Neural cell (in vitro differentiated cells): ENCODE data around the gene KLHL22. TPM values are rescaled to one million over a fixed set of nuclear protein-coding genes. Genes with fewer than 3 reads are reported as not detected.
A peak's percentile ranks its signal among the peaks of the same experiment; 100 is the strongest.

Experiments used
- H2AFZ ChIP-seq: fragments of 200-600, 300-800 bp; sonication (generic), shearing (Covaris generic); 2 replicates; pipeline ENCODE4 v1.6.0; 2014; ENCODE audit warnings: low read depth, mild to moderate bottlenecking, antibody characterized with exemption, low read length, moderate library complexity
- H3F3A ChIP-seq: fragments of 200-600 bp; shearing (Covaris generic); 2 replicates; pipeline ENCODE4 v1.6.1; 2016; ENCODE audit warnings: mild to moderate bottlenecking, moderate library complexity, mixed read lengths, antibody characterized with exemption, low read length; ENCODE audit not compliant: insufficient read depth, poor library complexity, severe bottlenecking
- H3K27ac ChIP-seq: fragments of 200-600, 300-800 bp; sonication (generic), shearing (Covaris generic); 2 replicates; pipeline ENCODE4 v1.5.1; 2014; ENCODE audit warnings: mild to moderate bottlenecking, low read length, moderate library complexity
- H3K27me3 ChIP-seq: fragments of 300-800, 200-600 bp; sonication (generic), shearing (Covaris generic); 2 replicates; pipeline ENCODE4 v1.6.0; 2014; ENCODE audit warnings: mild to moderate bottlenecking, low read depth, low read length, moderate library complexity; ENCODE audit not compliant: insufficient read depth
- H3K36me3 ChIP-seq: fragments of 300-800, 200-600 bp; sonication (generic), shearing (Covaris generic); 2 replicates; pipeline ENCODE4 v1.5.1; 2014; ENCODE audit warnings: mild to moderate bottlenecking, antibody characterized with exemption, low read length, moderate library complexity; ENCODE audit not compliant: insufficient read depth
- H3K4me2 ChIP-seq: fragments of 300-800, 200-600 bp; sonication (generic), shearing (Covaris generic); 2 replicates; pipeline ENCODE4 v1.6.0; 2014; ENCODE audit warnings: mild to moderate bottlenecking, low read length
- H3K4me3 ChIP-seq: fragments of 300-800, 200-600 bp; sonication (generic), shearing (Covaris generic); 2 replicates; pipeline ENCODE4 v1.5.1; 2014; ENCODE audit warnings: mild to moderate bottlenecking, low read length, moderate library complexity
- H3K79me2 ChIP-seq: fragments of 200-600 bp; shearing (Covaris generic); replicated peaks from 2 replicates; pipeline ENCODE4 v1.6.0; 2014; ENCODE audit warnings: mild to moderate bottlenecking, low read length, moderate library complexity; ENCODE audit not compliant: insufficient read depth
- H3K9ac ChIP-seq: fragments of 300-800, 200-600 bp; sonication (generic), shearing (Covaris generic); 2 replicates; pipeline ENCODE4 v1.6.1; 2016; ENCODE audit warnings: mild to moderate bottlenecking, low read length, mixed read lengths
- H3K9me2 ChIP-seq: fragments of 200-600 bp; shearing (Covaris generic); 2 replicates; pipeline ENCODE4 v1.6.1; 2016; ENCODE audit warnings: mild to moderate bottlenecking, low read length, mixed read lengths; ENCODE audit not compliant: insufficient read depth
- H3K9me3 ChIP-seq: fragments of 200-600, 300-800 bp; sonication (generic), shearing (Covaris generic); 2 replicates; pipeline ENCODE4 v1.6.1; 2016; ENCODE audit warnings: mild to moderate bottlenecking, mixed run types, low read length, moderate library complexity, mixed read lengths
- H4K20me1 ChIP-seq: fragments of 200-600 bp; shearing (Covaris generic); 2 replicates; pipeline ENCODE4 v1.6.1; 2016; ENCODE audit warnings: mild to moderate bottlenecking, mixed run types; ENCODE audit not compliant: insufficient read depth
- CTCF ChIP-seq: fragments of 450-650 bp; IDR thresholded peaks from 2 replicates; pipeline ENCODE4 v1.5.1; 2014; ENCODE audit warnings: antibody characterized with exemption, mild to moderate bottlenecking, moderate library complexity; ENCODE audit not compliant: poor library complexity, severe bottlenecking
- EP300 ChIP-seq: fragments of 450-650 bp; conservative IDR thresholded peaks from 2 replicates; pipeline ENCODE4 v1.6.1; 2014; ENCODE audit warnings: antibody characterized with exemption, mild to moderate bottlenecking, moderate library complexity; ENCODE audit not compliant: poor library complexity, severe bottlenecking
- EZH2 ChIP-seq: fragments of 200-600, 300-800 bp; shearing (Covaris generic), sonication (generic); IDR thresholded peaks from 2 replicates; pipeline ENCODE4 v1.6.1; 2014; ENCODE audit warnings: antibody characterized with exemption, low read length, borderline replicate concordance, mild to moderate bottlenecking; ENCODE audit not compliant: insufficient read depth, poor library complexity, severe bottlenecking
- MXI1 ChIP-seq: fragments of 450-650 bp; conservative IDR thresholded peaks from 2 replicates; pipeline ENCODE4 v1.6.1; 2014; ENCODE audit warnings: antibody characterized with exemption, mild to moderate bottlenecking; ENCODE audit not compliant: poor library complexity, severe bottlenecking
- POLR2AphosphoS5 ChIP-seq: IDR thresholded peaks from 2 replicates; pipeline ENCODE4 v1.6.1; 2012
- RAD21 ChIP-seq: fragments of 450-650 bp; conservative IDR thresholded peaks from 2 replicates; pipeline ENCODE4 v1.6.1; 2014; ENCODE audit warnings: antibody characterized with exemption, mild to moderate bottlenecking, moderate library complexity
- SMC3 ChIP-seq: fragments of 450-650 bp; conservative IDR thresholded peaks from 2 replicates; pipeline ENCODE4 v1.6.1; 2014; ENCODE audit warnings: antibody characterized with exemption, mild to moderate bottlenecking, moderate library complexity; ENCODE audit not compliant: poor library complexity
- TAF1 ChIP-seq: IDR thresholded peaks from 2 replicates; pipeline ENCODE4 v1.6.1; 2012; ENCODE audit warnings: low read depth
- polyA plus RNA-seq: library from polyadenylated mRNA; depleted of rRNA; stranded (reverse); fragments of >200 nt; gene quantifications from 2 replicates; pipeline ENCODE4 v1.2.3, GENCODE V29; 2014
- TF ChIP-seq, protein P1 (sequence below): IDR thresholded peaks from 2 replicates; pipeline ENCODE4 v1.6.1; 2012; ENCODE audit warnings: borderline replicate concordance

Gene KLHL22
- polyA plus RNA-seq, 1 donor from 2014 or later: 59.5 TPM

DNA sequence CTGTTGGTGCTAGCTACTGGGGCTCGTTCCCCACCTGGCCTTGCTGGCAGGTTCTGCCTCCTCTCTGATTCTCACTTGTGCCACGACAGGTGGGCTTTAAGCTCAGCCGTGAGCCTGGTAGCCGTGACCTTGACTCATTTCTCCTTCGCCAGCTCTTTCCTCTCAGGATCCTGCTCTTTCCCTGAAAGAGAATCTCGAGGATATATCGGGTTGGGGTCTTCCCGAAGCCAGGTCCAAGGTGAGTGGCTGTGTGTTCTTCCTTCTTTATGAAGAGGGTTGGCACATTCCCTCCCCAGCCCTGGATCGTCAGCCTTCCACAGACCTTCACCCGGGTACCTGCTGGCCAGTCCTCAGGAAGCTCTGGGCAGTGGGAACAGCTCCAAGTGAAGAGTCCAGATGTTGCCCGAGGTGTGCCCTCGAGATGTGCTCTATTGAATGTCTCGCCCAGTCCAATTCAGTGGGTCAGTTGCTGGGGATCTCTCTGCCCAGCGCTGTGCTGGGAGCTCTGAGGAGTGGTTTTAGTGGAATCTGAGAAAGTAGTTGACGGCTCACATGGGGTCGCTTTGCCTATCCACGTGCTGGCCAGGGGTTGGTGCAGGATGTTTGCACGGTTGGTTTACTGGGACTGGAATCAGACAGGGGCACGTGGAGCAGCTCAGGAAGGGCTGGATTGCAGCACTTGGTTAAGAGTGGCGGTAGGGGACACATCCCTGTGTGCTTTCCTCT, 100.3 kb downstream of the KLHL22 start:
- peak overlapping the region; percentile 99 for H3K9ac ChIP-seq
- no peak overlapping the region for H3K27ac ChIP-seq
- no peaks in the 10 kb centered on the region for H3K9me2 ChIP-seq
- H3K9me3 ChIP-seq: no peaks in the 10 kb centered on the region
- peaks cover 3% of the 10 kb centered on the region for H4K20me1 ChIP-seq
- no peaks in the 10 kb centered on the region for H3K27me3 ChIP-seq
- no peaks in the 10 kb centered on the region for H3K36me3 ChIP-seq
- peaks cover 44% of the 10 kb centered on the region for H3K79me2 ChIP-seq
- peak overlapping the region; percentile 63 for H3K4me2 ChIP-seq
- no peak overlapping the region for H2AFZ ChIP-seq
- peak overlapping the region; percentile 100 for H3K4me3 ChIP-seq
- peaks cover 3% of the 10 kb centered on the region for H3F3A ChIP-seq
- no peak for TF ChIP-seq CTCF
- no peak for TF ChIP-seq RAD21
- TF ChIP-seq, protein P1, sequence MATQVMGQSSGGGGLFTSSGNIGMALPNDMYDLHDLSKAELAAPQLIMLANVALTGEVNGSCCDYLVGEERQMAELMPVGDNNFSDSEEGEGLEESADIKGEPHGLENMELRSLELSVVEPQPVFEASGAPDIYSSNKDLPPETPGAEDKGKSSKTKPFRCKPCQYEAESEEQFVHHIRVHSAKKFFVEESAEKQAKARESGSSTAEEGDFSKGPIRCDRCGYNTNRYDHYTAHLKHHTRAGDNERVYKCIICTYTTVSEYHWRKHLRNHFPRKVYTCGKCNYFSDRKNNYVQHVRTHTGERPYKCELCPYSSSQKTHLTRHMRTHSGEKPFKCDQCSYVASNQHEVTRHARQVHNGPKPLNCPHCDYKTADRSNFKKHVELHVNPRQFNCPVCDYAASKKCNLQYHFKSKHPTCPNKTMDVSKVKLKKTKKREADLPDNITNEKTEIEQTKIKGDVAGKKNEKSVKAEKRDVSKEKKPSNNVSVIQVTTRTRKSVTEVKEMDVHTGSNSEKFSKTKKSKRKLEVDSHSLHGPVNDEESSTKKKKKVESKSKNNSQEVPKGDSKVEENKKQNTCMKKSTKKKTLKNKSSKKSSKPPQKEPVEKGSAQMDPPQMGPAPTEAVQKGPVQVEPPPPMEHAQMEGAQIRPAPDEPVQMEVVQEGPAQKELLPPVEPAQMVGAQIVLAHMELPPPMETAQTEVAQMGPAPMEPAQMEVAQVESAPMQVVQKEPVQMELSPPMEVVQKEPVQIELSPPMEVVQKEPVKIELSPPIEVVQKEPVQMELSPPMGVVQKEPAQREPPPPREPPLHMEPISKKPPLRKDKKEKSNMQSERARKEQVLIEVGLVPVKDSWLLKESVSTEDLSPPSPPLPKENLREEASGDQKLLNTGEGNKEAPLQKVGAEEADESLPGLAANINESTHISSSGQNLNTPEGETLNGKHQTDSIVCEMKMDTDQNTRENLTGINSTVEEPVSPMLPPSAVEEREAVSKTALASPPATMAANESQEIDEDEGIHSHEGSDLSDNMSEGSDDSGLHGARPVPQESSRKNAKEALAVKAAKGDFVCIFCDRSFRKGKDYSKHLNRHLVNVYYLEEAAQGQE: no peak
- no peak for TF ChIP-seq POLR2AphosphoS5
- TF ChIP-seq MXI1: no peak
- TF ChIP-seq EZH2: no peak
- TF ChIP-seq EP300: no peak
- TF ChIP-seq SMC3: no peak
- TF ChIP-seq TAF1: no peak

DNA sequence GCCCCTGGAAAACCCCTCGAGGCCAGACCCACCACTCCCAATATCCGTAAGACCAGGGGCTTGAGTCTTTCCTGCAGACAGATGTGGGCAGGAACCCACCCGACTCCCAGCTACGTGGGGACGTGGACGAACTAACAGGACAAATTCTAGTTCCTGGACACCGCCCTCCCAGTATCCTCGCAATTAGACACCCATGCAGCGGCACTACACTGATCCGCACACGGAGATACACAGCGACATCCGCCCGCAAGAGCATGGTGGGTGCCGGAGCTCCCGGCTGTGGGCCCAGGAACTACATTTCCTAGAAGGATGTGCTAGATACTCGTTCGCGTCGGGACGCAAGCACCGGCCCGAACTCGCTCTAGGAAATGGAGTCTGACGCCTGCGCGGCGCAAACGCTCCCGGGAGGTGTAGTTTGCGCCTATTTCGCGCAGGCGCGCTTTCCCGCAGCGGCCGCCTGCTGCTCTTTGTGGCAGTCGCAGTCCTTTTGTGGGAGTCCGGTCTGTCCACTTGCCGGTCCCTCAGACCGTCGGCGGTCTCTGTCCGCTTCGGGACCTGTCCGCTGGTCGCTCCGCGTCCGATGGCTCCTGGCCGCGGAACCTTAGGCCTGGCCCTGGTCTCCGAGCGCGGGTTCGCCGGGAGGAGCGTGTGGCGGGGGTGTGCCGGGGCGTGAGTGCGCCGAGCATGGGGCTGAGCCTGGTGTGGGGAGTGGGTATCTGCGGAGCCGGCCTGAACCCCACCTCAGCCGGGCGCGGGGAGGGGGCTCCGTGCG, 101.7 kb downstream of the KLHL22 start, which contains the start of gene ZNF74:
Gene ZNF74 (plus strand): TSS at position 447 of the 772 bp plus-strand sequence. CDS start 478 bp downstream, outside the sequence.
- H3K27ac ChIP-seq: peak within 1 kb of the TSS; percentile 92
- H4K20me1 ChIP-seq: no peaks in the 10 kb centered on the region
- peak within 1 kb of the TSS; percentile 99 for H2AFZ ChIP-seq

More for the DNA sequence above, 101.7 kb downstream of the KLHL22 start, which contains the start of gene ZNF74:
- Histone ChIP-seq H3K4me2 (peak within 1 kb of the TSS; percentile 63), H3K4me3 (peak within 1 kb of the TSS; percentile 100), H3K9ac (peak within 1 kb of the TSS; percentile 99), H3K36me3 (no peaks in the 10 kb centered on the region), H3K27me3 (no peaks in the 10 kb centered on the region), H3F3A (peaks cover 3% of the 10 kb centered on the region), H3K9me3 (no peaks in the 10 kb centered on the region), H3K79me2 (peaks cover 29% of the 10 kb centered on the region), H3K9me2 (no peaks in the 10 kb centered on the region)
- TF ChIP-seq, protein P1: peak; percentile 95
- peak; percentile 43 for TF ChIP-seq SMC3
- TF ChIP-seq MXI1: peak; percentile 91
- no peak for TF ChIP-seq EZH2
- peak; percentile 35 for TF ChIP-seq EP300
- TF ChIP-seq TAF1: peak; percentile 70
- TF ChIP-seq RAD21: no peak
- TF ChIP-seq CTCF: peak; percentile 21
- peak; percentile 93 for TF ChIP-seq POLR2AphosphoS5
